Measurements from ENCODE around the gene APEX2.
"Not testable (repeated sequence)": the region's sequence is repeated elsewhere in the genome, so short reads cannot be mapped to it uniquely, and the experiment has no call there.

The APEX2 gene

GRCh38 chrX:54978448-54978847 lies 21.7 kb upstream of the APEX2 start:
- Histone ChIP-seq H3K4me3 (ENCODE audit: low read depth, low read length) (no peak overlapping the region), H3K36me3 (no peaks in the 10 kb centered on the region), H3K27ac (no peak overlapping the region), H3K9me3 (ENCODE audit: severe bottlenecking) (no peaks in the 10 kb centered on the region), H3K27me3 (ENCODE audit: insufficient read depth, low read depth, severe bottlenecking) (peaks cover 19% of the 10 kb centered on the region)
- DNase-seq = no peak
- TF ChIP-seq CTCF (IDR thresholded peaks at IDR 0.05; ENCODE audit: low read depth, low read length) = no peak

- Histone ChIP-seq H3K27me3 (ENCODE audit: insufficient read depth, low read depth, severe bottlenecking) (peaks cover 18% of the 10 kb centered on the region), H3K4me3 (ENCODE audit: low read depth, low read length) (no peak overlapping the region), H3K36me3 (no peaks in the 10 kb centered on the region), H3K9me3 (ENCODE audit: severe bottlenecking) (no peaks in the 10 kb centered on the region), H3K27ac (no peak overlapping the region)
- no peak for TF ChIP-seq CTCF (IDR thresholded peaks at IDR 0.05; ENCODE audit: low read depth, low read length)
- DNase-seq = no peak
Observed at GRCh38 chrX:54979432-54979831, 20.7 kb upstream of the APEX2 start.

- no peaks in the 10 kb centered on the region for H3K36me3 ChIP-seq
- no peak for DNase-seq
- no peak for TF ChIP-seq CTCF (IDR thresholded peaks at IDR 0.05; ENCODE audit: low read depth, low read length)
- H3K27me3 ChIP-seq (ENCODE audit: insufficient read depth, low read depth, severe bottlenecking) = peaks cover 14% of the 10 kb centered on the region
- H3K4me3 ChIP-seq (ENCODE audit: low read depth, low read length) = no peak overlapping the region
- no peak overlapping the region for H3K27ac ChIP-seq
- H3K9me3 ChIP-seq (ENCODE audit: severe bottlenecking) = no peaks in the 10 kb centered on the region
Observed at GRCh38 chrX:54980334-54980733, 19.8 kb upstream of the APEX2 start.

- H3K36me3 ChIP-seq; H3K27ac ChIP-seq; DNase-seq; H3K9me3 ChIP-seq (ENCODE audit: severe bottlenecking); H3K27me3 ChIP-seq (ENCODE audit: insufficient read depth, low read depth, severe bottlenecking); H3K4me3 ChIP-seq (ENCODE audit: low read depth, low read length): not testable (repeated sequence)
Observed at GRCh38 chrX:54983306-54983705, 16.9 kb upstream of the APEX2 start.

DNA sequence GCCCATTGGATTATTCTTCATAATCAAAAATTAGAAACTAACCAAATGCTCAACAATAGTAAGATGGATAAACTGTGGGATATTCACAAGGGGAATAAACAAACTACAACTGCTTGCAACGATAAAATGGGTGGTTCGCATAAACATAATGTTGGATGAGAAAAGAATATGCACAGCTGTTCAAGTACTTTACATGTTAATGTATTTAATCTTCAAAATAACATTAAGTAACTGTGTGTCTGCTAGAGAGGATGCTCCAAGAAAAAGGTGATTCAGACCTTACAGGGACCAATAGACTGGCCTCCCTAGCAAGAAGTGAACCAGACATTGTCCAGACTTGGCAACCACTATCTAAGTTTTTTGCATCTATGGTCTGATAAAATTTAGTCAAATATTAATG lies 8.5 kb upstream of the APEX2 start:
- H3K27me3 ChIP-seq (ENCODE audit: insufficient read depth, low read depth, severe bottlenecking) = peaks cover 48% of the 10 kb centered on the region

GRCh38 chrX:54992911-54993622 lies 7.1 kb upstream of the APEX2 start:
- TF ChIP-seq CTCF (IDR thresholded peaks at IDR 0.05; ENCODE audit: low read depth, low read length) = no peak
- no peak overlapping the region for H3K4me3 ChIP-seq (ENCODE audit: low read depth, low read length)
- no peak for DNase-seq
- no peaks in the 10 kb centered on the region for H3K9me3 ChIP-seq (ENCODE audit: severe bottlenecking)
- peaks cover 58% of the 10 kb centered on the region for H3K27me3 ChIP-seq (ENCODE audit: insufficient read depth, low read depth, severe bottlenecking)
- H3K36me3 ChIP-seq = no peaks in the 10 kb centered on the region
- H3K27ac ChIP-seq = no peak overlapping the region

More for the DNA sequence above, 8.5 kb upstream of the APEX2 start:
- Histone ChIP-seq H3K4me3 (ENCODE audit: low read depth, low read length) (no peak overlapping the region), H3K27ac (no peak overlapping the region), H3K9me3 (ENCODE audit: severe bottlenecking) (no peaks in the 10 kb centered on the region), H3K36me3 (no peaks in the 10 kb centered on the region)
- TF ChIP-seq CTCF (IDR thresholded peaks at IDR 0.05; ENCODE audit: low read depth, low read length) = no peak
- DNase-seq = no peak

All from WERI-Rb-1 (cell line).